Measurements from ENCODE around the gene SBK3.

DNA sequence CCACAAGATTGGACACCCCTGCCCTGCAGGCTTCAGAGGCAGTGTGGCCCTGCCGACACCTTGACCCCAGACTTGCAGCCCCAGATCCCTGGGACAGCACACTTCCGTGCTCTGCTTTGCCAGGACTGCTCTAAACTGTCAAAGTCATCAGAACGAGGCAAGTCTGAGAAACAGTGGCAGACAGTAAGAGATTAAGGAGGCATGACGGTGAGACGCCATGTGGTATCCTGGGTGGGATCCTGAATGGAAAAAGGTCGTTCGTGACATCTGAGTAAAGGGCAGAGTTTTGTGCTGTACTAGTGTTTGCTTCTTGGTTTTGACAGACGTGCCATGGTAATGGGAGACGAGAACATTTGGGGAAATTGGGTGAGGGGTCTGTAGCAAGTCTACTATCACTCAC, 21.5 kb upstream of the SBK3 start:
- TF ChIP-seq POLR2A (IDR thresholded peaks at IDR 0.05): no peak
- no peak for TF ChIP-seq CTCF (IDR thresholded peaks at IDR 0.05)

All from suprapubic skin (tissue), 3 donors.